HEK293 (cell line): ENCODE data around the gene DAPK2.
A peak's percentile ranks its signal among the peaks of the same experiment; 100 is the strongest.

Experiments
- CTCF ChIA-PET: fragments of 350-600 bp; formaldehyde crosslinking; extraction: SDS; loops from one replicate; lab custom pipeline; 2021; ENCODE audit warnings: antibody characterized with exemption; lab: Yijun Ruan, JAX
- POLR2A ChIA-PET: fragments of 300-600 bp; formaldehyde crosslinking; extraction: SDS; loops from one replicate; lab custom pipeline; 2020; ENCODE audit warnings: antibody characterized with exemption, inconsistent platforms; lab: Yijun Ruan, JAX
- H3K27ac ChIP-seq: fragments of 200-500 bp; sonication (Bioruptor generic); 2 replicates; pipeline ENCODE4 v1.5.1; 2014; ENCODE audit warnings: low read depth, low read length, control low read depth, inconsistent platforms; ENCODE audit errors: extremely low read depth
- H3K36me3 ChIP-seq, 2 experiments: fragments of 200-500 bp in 1 of 2; sonication (Bioruptor generic) in 1 of 2; 1 replicate in 1 of 2; 2 replicates in 1 of 2; pipeline ENCODE4 v1.5.1; 2014 to 2017; ENCODE audit warnings: inconsistent platforms in 2 of 2, low read length in 2 of 2; ENCODE audit not compliant: control insufficient read depth in 2 of 2, insufficient read depth in 1 of 2
- H3K4me1 ChIP-seq: fragments of 200-500 bp; sonication (Bioruptor generic); 2 replicates; pipeline ENCODE4 v1.5.1; 2014; ENCODE audit warnings: mild to moderate bottlenecking, low read length, inconsistent platforms; ENCODE audit not compliant: control insufficient read depth, insufficient read depth
- H3K4me3 ChIP-seq: 2 replicates; pipeline ENCODE4 v1.5.1; 2011; ENCODE audit warnings: low read depth, mild to moderate bottlenecking, control low read depth, low read length, moderate library complexity
- H3K9me3 ChIP-seq: fragments of 200-500 bp; sonication (Bioruptor generic); 2 replicates; pipeline ENCODE4 v1.5.1; 2014; ENCODE audit warnings: low read depth, low read length, inconsistent platforms; ENCODE audit not compliant: control insufficient read depth, insufficient read depth
- FEZF1 ChIP-seq: fragments of 450-650 bp; formaldehyde crosslinking; IDR thresholded peaks from 2 replicates; pipeline ENCODE4 v1.5.1; 2016; ENCODE audit warnings: missing biosample characterization, missing genetic modification characterization
- KLF9 ChIP-seq: fragments of 450-650 bp; formaldehyde crosslinking; IDR thresholded peaks from 2 replicates; pipeline ENCODE4 v1.5.1; 2016; ENCODE audit warnings: missing biosample characterization, missing genetic modification characterization, low read depth
- SCRT2 ChIP-seq: fragments of 450-650 bp; formaldehyde crosslinking; IDR thresholded peaks from 2 replicates; pipeline ENCODE4 v1.5.1; 2016; ENCODE audit warnings: missing biosample characterization, missing genetic modification characterization
- ZBTB44 ChIP-seq: fragments of 450-650 bp; IDR thresholded peaks from 2 replicates; pipeline ENCODE4 v1.5.1; 2018; ENCODE audit warnings: missing biosample characterization, mild to moderate bottlenecking, missing genetic modification characterization
- ZBTB6 ChIP-seq: fragments of 450-650 bp; formaldehyde crosslinking; IDR thresholded peaks from 2 replicates; pipeline ENCODE4 v1.5.1; 2017; ENCODE audit warnings: missing biosample characterization, missing genetic modification characterization
- ZFP41 ChIP-seq: fragments of 450-650 bp; formaldehyde crosslinking; IDR thresholded peaks from 2 replicates; pipeline ENCODE4 v1.5.1; 2016; ENCODE audit warnings: missing biosample characterization, missing genetic modification characterization, borderline replicate concordance
- ZFP69B ChIP-seq: fragments of 450-650 bp; formaldehyde crosslinking; IDR thresholded peaks from 2 replicates; pipeline ENCODE4 v1.5.1; 2016; ENCODE audit warnings: missing biosample characterization, missing genetic modification characterization
- ZNF16 ChIP-seq: fragments of 450-650 bp; formaldehyde crosslinking; IDR thresholded peaks from 2 replicates; pipeline ENCODE4 v1.5.1; 2016; ENCODE audit warnings: low read depth, missing biosample characterization, missing genetic modification characterization
- ZNF2 ChIP-seq: fragments of 450-650 bp; formaldehyde crosslinking; IDR thresholded peaks from 2 replicates; pipeline ENCODE4 v1.5.1; 2016; ENCODE audit warnings: missing biosample characterization, missing genetic modification characterization
- ZNF324 ChIP-seq: fragments of 450-650 bp; formaldehyde crosslinking; IDR thresholded peaks from 2 replicates; pipeline ENCODE4 v1.5.1; 2016; ENCODE audit warnings: missing biosample characterization, missing genetic modification characterization
- ZNF394 ChIP-seq: fragments of 450-650 bp; formaldehyde crosslinking; IDR thresholded peaks from 2 replicates; pipeline ENCODE4 v1.5.1; 2016; ENCODE audit warnings: missing biosample characterization, missing genetic modification characterization, mild to moderate bottlenecking, moderate library complexity, borderline replicate concordance
- ZNF398 ChIP-seq: fragments of 450-650 bp; formaldehyde crosslinking; IDR thresholded peaks from 2 replicates; pipeline ENCODE4 v1.5.1; 2017; ENCODE audit warnings: missing biosample characterization, missing genetic modification characterization
- ZNF423 ChIP-seq: fragments of 450-650 bp; formaldehyde crosslinking; IDR thresholded peaks from 2 replicates; pipeline ENCODE4 v1.5.1; 2016; ENCODE audit warnings: missing biosample characterization, missing genetic modification characterization
- ZNF449 ChIP-seq: fragments of 450-650 bp; formaldehyde crosslinking; IDR thresholded peaks from 2 replicates; pipeline ENCODE4 v1.5.1; 2017; ENCODE audit warnings: missing biosample characterization, mild to moderate bottlenecking, missing genetic modification characterization, moderate library complexity
- ZNF501 ChIP-seq: fragments of 450-650 bp; formaldehyde crosslinking; IDR thresholded peaks from 2 replicates; pipeline ENCODE4 v1.5.1; 2016; ENCODE audit warnings: missing biosample characterization, missing genetic modification characterization
- ZNF510 ChIP-seq: fragments of 450-650 bp; formaldehyde crosslinking; IDR thresholded peaks from 2 replicates; pipeline ENCODE4 v1.5.1; 2018; ENCODE audit warnings: mild to moderate bottlenecking, missing genetic modification characterization, missing biosample characterization; ENCODE audit not compliant: insufficient replicate concordance
- ZNF544 ChIP-seq: fragments of 450-650 bp; formaldehyde crosslinking; IDR thresholded peaks from 2 replicates; pipeline ENCODE4 v1.5.0; 2017; ENCODE audit warnings: missing biosample characterization, missing genetic modification characterization
- ZNF624 ChIP-seq: fragments of 450-650 bp; formaldehyde crosslinking; IDR thresholded peaks from 2 replicates; pipeline ENCODE4 v1.5.1; 2017; ENCODE audit warnings: missing biosample characterization, missing genetic modification characterization
- ZNF626 ChIP-seq: fragments of 450-650 bp; sonication (Bioruptor Pico); formaldehyde crosslinking; IDR thresholded peaks from 2 replicates; pipeline ENCODE4 v1.5.1; 2018; ENCODE audit warnings: missing biosample characterization, missing genetic modification characterization, inconsistent platforms
- ZNF692 ChIP-seq: fragments of 450-650 bp; formaldehyde crosslinking; IDR thresholded peaks from 2 replicates; pipeline ENCODE4 v1.5.1; 2016; ENCODE audit warnings: missing biosample characterization, missing genetic modification characterization
- ZNF707 ChIP-seq: fragments of 450-650 bp; formaldehyde crosslinking; IDR thresholded peaks from 2 replicates; pipeline ENCODE4 v1.5.1; 2016; ENCODE audit warnings: missing biosample characterization, missing genetic modification characterization
- ZNF747 ChIP-seq: fragments of 450-650 bp; formaldehyde crosslinking; IDR thresholded peaks from 2 replicates; pipeline ENCODE4 v1.5.1; 2016; ENCODE audit warnings: missing biosample characterization, missing genetic modification characterization
- ZNF785 ChIP-seq: fragments of 450-650 bp; formaldehyde crosslinking; IDR thresholded peaks from 2 replicates; pipeline ENCODE4 v1.5.1; 2016; ENCODE audit warnings: missing biosample characterization, missing genetic modification characterization

The DAPK2 gene

GRCh38 chr15:64045101-64045435, 1.2 kb downstream of the DAPK2 start (continued):
- TF ChIP-seq ZNF626 (tag by site-specific recombination) (no peak), ZFP41 (tag by site-specific recombination) (no peak), ZNF785 (no peak), ZNF624 (tag by site-specific recombination) (no peak), ZNF692 (tag by site-specific recombination) (no peak)

GRCh38 chr15:64044300-64045100, 1.8 kb downstream of the DAPK2 start:
- ChIA-PET CTCF (interaction anchor here (0.6 to 2.4 kb wide), 5 partner anchors 24 to 154 kb away, joined by 4 to 7 read pairs (median 4); no protein-coding TSS in a partner anchor), POLR2A (no interaction called here)
- no peak overlapping the region for H3K27ac ChIP-seq
- no peak overlapping the region for H3K4me3 ChIP-seq
- TF ChIP-seq ZNF394 (tag by site-specific recombination) = no peak
- TF ChIP-seq ZFP69B (tag by site-specific recombination) = 0 out of 2 replicates have a peak, but pooled peaks have one; percentile 33
- TF ChIP-seq ZNF692 (tag by site-specific recombination) = peak; percentile 83
- TF ChIP-seq ZBTB6 = no peak
- TF ChIP-seq ZNF16 (tag by site-specific recombination) = no peak
- TF ChIP-seq ZBTB44 (tag by site-specific recombination) = no peak
- TF ChIP-seq ZNF324 (tag by site-specific recombination) = no peak
- no peak for TF ChIP-seq ZNF398
- TF ChIP-seq KLF9 = no peak
- no peaks in the 10 kb centered on the region for H3K36me3 ChIP-seq
- no peaks in the 10 kb centered on the region for H3K9me3 ChIP-seq
- 0 out of 2 replicates have a peak, but pooled peaks cover 3% of the 10 kb centered on the region for H3K4me1 ChIP-seq

GRCh38 chr15:64038878-64039610, 7.2 kb downstream of the DAPK2 start:
- ChIA-PET CTCF (no interaction called here), POLR2A (no interaction called here)
- Histone ChIP-seq H3K36me3 (no peaks in the 10 kb centered on the region), H3K4me3 (no peak overlapping the region), H3K4me1 (no peaks in the 10 kb centered on the region), H3K27ac (no peak overlapping the region), H3K9me3 (no peaks in the 10 kb centered on the region)
- TF ChIP-seq ZNF510 (tag by site-specific recombination) (no peak), ZNF324 (tag by site-specific recombination) (no peak), ZNF423 (tag by site-specific recombination) (no peak), ZNF449 (tag by site-specific recombination) (no peak), ZNF707 (no peak), FEZF1 (tag by site-specific recombination) (no peak), ZNF544 (tag by site-specific recombination) (no peak), ZNF747 (tag by site-specific recombination) (no peak), SCRT2 (tag by site-specific recombination) (no peak), ZNF2 (tag by site-specific recombination) (no peak), ZNF501 (tag by site-specific recombination) (no peak)
